ENCODE measurements around the gene KCP.

GRCh38 chr7:128874140-128875031 lies 36.1 kb downstream of the KCP start:
- no peak for TF ChIP-seq POLR2AphosphoS5 (IDR thresholded peaks at IDR 0.05; ENCODE audit: borderline replicate concordance, low read depth, low read length)
- no peak for TF ChIP-seq FOXP2 (optimal IDR thresholded peaks at IDR 0.05; ENCODE audit: control extremely low read depth, extremely low read length, insufficient read depth)
- no peak for TF ChIP-seq EZH2 (IDR thresholded peaks at IDR 0.05)
